Umbilical cord (tissue), 2 donors: ENCODE results near the gene KRT79. TPM values are rescaled to one million over a fixed set of nuclear protein-coding genes. Genes with fewer than 3 reads are reported as not detected.
A peak's percentile ranks its signal among the peaks of the same experiment; 100 is the strongest.

Experiments used
- DNase-seq: peaks from one replicate; pipeline ENCODE4 v3.0.0-alpha.2; 2015; ENCODE audit warnings: low spot score
- total RNA-seq: library from RNA; depleted of rRNA; stranded (reverse); fragments of >200 nt; gene quantifications from one replicate; pipeline ENCODE4 v1.2.3, GENCODE V29; 2014; ENCODE audit warnings: low replicate concordance; ENCODE audit not compliant: insufficient read depth

The KRT79 gene
- total RNA-seq, 1 donor from 2014 or later = not detected

DNA sequence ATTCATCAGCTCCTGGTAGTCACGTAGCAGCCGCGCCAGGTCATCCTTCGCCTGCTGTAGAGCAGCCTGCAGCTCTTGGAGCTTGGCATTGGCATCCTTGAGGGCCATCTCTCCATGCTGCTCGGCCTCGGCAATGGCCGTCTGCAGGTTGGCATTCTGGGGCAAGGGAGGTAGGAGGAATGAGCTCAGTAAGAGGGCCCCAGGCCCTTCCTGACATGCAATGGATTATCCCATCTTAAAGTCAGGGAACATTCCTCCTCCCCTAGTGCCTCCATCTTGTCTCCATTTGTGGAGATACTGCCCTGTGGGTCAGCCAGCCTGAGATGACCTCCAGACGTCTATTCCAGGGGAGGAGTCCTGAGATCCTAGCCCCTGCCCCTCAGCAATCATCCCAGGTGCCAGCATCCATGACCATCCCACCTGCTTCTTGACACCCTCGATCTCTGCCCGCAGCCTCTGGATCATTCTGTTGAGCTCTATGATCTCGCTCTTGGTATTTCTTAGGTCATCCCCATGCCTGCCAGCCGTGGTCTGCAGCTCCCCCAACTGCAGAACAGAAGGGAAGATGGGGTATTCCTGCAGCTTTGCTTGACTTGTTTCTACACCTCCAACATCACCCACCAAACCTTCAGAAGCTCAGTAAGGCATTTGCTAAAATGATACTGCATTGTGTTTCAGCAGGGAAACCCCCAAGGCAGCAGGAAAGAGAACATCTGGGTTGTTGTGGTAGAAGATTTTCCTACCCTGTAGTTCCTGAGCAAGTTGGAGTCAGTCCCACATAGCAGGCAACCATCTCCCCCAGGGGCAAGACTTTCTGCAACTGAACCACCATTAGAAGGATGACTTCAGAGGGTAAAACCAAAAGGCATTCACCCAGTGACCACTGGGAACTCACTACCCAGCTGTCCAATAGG lies 42.6 kb downstream of the KRT79 start:
- no peak for DNase-seq

DNA sequence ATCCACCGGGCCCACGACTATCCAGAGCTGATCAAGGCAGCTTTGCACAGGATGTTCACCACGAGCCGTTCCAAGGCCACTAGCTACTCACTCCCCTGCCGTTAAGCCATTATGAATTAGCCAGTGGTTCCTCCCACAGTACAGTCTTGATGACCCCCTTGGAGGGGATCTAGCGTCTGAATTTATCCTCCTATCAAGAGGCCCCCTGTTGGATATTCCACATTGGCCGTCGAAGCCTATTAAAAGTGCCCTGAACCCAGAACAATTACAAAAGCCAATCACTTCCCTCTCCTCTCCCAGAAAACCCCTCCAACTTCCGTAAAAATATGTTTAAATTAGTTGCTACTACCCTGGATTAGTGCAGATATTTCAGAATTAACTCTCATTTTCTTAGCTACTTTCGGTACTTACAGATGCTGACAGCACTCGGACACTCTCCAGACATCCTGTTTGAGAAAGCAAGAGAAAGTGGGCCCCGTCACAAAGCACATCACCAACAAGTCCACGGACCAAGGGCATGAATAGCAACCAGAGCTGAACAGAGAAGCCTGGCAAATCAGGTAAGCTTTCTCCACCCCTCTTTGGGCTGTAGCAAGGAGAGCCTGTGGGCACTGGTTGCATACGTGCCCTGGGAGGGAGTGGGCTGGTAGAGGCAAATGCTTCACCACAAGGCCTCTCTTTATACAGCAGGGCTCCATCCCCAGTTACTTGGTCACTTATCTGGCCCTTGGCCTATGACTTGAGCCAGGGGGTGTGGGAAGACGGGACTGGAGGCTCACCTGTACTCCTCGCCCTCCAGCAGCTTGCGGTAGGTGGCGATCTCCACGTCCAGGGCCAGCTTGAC lies 43.5 kb downstream of the KRT79 start:
- peak; percentile 82 for DNase-seq

DNA sequence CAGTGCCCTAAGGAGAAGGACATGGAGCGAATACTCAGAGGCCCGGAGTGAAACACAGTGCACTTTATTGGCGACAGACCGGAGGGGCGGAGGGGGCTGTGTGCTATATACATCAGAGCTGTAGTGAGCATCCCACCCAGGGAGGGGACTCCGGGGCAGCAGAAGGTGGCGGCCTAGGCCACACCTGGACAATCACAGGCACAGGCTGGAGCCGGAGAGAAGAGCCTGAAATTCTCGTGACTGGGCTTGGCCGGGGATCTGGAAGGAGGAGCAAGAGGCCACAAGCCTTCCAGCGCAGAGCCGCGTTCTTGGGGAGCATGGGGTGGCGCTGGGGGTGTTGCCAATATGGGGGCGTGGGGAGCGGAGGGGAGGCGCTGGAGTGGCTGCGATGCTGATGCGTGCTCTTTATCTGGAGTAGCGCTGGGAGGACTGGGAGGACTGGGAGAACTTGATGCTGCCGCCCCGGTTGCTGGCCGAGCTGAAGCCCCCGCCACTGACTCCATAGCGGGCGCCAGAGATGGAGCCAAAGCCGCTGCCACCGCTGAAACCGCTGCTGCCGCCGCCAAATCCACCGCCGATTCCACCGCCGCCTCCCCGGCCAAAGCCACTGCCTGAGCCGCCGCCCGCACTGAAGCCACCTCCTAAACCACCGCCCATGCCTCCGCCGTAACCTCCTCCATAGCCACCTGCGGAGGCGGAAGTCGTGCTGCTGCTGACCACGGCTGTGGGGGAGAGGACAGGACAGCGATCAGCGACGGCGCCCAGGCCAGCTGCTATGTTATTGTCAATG lies 44.3 kb downstream of the KRT79 start:
- peak; percentile 13 for DNase-seq

DNA sequence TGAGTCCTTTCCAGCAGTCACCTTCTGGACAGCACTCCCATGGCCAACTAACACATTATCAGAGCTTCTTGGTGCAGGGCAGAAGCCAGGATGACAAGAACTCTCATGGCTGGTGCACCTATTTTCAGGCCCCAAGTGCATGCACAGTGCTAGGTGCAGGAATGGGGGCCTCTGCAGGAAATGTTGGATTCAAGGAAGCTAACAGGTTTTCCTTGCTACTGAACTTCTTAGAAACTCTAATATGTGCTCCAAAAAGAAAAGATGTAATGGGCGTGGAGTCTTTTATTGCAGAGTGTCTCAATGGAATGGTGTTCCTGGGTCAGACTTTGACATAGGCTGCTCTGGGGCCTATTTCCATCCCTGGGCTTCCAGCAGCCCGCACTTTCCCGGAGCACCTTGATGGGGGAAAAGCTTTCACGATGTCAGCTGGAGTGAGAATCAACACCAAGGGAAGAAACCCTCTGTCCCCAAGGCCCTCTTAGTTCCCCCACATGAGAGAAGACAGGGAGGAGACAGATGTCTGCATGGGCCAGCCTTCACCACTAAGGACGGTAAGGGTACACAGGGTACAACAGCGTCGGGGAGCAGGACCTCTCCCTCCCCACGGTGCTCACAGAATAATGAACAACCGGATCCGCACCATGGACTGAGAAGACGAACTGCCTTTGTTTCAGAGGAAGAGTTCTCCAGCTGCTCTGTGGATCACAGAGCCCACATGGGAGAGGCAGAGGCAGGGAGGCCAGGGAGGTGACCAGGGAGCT lies 45.1 kb downstream of the KRT79 start:
- no peak for DNase-seq

DNA sequence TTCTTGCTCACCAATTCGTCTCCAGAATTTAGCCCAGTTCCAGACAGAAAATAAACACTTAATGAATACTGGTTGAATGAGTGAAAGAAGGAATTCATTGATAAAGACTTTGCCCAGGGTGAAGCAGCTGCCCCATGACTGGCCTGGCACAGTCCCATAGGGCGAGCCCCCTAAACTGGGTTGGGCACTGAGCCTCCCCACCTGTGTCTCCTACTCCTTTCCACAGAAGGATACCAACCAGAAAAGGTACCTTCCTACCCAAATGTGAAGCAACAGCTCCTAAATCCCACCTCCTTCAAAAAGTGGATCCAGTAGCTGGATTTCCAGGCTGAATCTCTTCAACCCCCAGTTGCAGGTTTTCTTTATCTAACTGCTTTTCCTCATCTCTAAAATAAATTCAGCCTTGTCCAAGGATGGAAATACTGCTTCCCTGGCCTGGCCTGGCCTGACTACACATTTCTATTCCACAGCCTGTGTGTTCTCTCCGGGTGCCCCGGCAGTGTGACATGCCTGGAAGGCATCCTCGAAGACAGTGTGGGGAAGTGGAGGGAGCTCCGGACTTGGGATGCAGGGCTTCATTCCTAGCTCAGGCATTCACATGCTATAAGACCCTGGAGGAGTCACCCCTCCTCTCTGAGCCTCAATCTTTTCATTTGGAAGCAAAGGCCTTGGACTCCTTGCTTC lies 45.8 kb downstream of the KRT79 start:
- peak; percentile 20 for DNase-seq

DNA sequence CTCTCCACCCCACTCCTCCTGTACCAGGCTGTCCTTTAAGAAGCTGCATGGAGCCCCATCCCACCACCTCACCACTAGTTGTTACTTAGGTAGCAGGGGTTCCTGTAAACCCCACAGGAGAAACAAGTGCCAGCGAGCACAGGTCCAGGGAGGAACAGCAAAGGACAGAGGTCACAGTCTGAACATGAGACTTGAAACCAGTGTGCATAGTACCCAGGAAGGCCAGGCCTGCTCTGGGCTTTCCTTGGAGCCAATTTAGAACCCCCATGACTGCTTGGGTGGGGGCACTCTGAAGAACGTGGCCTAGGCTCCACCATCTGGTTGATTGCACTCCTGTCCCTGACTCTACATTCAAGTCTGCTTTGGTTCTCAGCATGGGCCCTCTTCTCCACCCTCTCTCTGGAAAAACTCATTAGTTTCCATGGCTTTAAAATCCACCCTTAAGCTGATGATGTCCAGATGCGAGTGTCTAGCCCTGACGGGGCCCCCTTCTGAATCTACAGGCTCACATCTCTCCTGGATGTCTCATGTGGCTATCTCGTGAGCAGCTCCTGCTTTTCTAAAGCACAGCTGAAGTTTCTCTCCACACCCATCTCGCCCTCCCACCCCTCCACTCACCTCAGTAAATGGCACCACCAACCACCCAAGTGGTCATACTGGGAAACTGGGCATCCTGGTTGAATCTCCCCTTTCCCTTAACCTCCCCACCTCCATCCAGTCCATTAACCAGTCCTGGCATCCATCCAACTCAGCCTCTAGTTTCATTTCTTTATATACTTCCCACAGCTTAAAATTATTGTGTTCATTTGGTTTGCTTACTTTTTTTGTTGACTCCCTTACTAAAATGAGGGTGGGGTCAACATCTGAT lies 46.6 kb downstream of the KRT79 start:
- peak; percentile 96 for DNase-seq

DNA sequence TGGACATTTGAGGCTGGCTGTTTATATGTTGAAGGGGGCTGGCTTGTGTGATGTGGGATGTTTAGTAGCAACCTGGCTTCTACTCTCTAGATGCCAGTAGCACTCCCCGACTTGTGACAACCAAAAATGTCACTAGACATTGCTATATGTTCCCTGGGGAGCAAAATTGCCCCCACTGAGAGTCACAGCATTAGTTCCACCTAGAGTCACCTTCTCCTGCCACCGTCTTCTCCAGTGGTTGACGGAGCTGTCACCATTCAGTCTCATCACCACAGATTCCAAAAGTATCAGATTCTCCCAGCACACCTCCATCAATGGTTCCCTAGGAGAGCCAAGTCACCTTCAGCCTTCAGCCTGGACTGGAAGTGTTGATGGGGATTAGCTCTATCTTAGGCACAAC lies 49.2 kb downstream of the KRT79 start:
- no peak for DNase-seq

DNA sequence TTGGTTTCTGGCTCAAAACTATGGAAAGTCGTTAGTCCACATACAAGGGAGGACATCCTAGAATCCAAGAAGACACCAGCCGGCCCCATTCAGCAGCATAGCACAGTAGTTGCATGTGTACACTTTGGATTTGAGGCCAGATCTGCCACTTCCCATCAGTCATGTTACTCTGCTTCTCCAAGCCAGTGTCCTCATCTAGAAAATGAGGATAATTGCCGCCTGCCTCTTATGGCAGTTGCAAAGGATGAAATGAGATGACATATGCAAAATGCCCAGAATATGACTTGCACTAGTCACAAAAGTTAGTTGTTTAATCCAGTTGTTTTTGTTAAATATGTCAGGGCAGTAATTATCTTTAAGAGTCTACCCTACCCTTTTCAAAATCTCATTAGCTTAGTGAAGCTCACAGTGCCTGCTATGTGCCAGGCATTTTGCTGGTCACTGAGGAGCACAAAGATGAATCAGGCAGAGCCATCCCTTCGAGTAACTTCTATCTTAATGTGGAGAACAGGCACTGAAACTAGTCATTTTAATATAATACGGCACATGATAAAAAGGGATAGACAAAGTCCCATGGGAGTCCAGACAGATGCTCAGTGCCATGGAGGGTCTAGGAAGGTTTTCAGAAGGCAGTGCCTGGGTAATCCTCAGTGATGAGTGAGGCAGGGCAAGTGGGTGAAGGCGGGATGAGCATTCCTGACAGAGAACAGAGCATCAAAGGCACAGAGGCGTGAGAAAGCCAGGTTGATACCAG lies 50.4 kb downstream of the KRT79 start:
- no peak for DNase-seq

DNA sequence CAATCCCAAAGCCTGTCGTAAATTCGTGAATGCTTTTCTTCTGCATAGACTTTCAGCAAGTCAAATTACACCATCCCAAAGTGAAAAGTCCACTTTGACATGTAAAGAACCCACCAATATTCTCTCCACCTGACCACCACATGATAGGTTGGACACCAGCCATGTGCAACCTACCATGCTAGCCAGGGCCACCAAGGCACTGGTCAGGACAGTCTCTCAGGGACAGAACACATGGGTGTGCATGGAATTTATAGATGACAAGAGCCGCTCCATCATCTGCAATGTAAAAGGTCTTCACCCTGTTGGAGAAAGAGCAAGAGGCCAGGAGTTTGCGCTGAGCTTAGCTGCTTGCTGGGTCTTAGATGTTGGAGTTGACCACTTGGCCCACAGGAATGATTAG lies 51.6 kb downstream of the KRT79 start:
- no peak for DNase-seq

DNA sequence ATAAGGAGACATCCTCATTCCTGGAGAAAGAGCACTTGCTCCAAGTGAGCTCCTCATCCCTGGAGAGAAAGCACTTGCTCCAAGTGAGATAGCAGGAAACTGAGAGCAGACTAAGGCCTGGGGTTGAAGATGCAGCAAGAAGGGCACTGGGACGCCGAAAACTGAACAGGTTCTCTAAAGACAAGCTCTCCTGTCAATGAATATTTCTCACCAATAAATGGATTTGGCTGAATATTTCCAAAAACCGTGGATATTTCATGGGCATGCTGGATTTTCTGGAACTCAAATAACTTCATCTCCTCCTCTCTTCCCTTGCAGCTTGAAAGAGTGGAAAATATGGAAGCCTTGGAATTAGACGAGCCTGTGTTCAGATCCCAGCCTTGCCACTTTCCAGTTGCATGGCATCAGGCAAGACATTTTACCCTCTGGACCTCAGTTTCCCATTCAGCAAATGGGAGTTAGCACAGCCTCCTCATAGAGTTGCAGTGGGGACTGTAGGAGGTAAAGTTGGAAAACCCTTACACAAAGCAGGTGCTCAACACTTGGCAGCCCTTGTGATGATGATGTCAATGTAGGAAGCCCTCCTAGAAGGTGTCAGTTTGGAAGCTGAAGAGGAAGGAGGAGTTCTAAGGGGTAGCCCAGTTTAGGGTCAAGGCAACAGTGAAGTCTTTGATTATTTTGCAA lies 52.6 kb downstream of the KRT79 start:
- DNase-seq = no peak

DNA sequence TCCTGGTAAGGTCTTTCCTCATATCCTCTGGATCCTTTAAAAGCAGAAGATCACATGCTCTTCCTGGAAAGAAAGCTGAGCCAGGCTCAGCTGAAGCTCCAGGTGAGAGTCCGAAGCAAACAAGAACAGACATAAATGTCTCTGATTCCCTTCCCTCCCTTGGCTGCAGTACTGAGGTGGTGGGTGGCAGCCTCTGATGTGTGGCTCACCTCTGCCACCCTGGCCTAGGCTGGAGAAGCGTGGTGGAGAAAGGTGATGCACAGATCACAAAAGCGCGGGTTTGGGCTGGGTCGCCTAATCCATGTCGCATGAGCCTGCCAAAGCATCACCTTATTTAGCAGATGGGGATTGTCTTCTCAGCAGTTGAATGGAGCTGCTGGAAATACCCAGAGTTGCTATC lies 54.2 kb downstream of the KRT79 start:
- no peak for DNase-seq

DNA sequence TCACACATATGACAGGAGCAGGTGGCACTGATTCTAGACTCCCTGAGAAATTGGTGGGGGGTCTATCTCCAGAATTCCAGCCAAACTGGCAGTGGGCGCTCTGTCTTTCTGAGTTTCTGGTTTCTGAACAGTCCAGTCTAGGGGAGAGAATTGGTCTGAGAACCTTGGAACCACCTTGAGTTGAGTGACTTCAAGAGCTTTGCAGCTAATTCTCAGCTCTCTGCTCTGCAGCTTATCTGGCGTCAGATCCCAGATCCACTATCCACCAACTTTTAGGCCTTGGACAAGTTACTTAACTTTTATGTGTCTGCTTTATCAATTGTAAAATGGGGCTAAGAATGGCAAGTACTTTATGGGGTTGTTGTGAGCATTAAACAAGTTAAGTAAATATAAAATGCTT lies 55.3 kb downstream of the KRT79 start:
- DNase-seq = no peak

DNA sequence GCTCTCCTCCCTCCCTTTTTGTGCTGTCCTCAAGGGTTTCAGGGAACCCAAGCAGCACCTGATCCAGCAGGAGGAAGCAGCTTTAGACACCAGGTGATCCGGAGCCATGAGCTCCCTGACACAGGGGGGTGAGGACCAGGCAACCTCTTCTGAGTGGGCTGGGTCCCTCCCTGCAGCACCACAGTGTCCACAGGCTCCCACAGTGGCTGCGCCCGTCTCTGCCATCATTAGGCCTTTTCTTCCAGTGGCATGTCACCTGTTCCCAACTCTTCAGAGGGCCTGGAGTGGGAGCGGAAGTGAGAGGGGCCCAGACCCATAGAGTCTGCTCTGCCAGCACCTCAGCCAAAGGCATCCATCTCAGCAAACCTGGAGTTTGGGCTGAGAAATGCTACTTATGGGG lies 56.5 kb downstream of the KRT79 start:
- DNase-seq = no peak

DNA sequence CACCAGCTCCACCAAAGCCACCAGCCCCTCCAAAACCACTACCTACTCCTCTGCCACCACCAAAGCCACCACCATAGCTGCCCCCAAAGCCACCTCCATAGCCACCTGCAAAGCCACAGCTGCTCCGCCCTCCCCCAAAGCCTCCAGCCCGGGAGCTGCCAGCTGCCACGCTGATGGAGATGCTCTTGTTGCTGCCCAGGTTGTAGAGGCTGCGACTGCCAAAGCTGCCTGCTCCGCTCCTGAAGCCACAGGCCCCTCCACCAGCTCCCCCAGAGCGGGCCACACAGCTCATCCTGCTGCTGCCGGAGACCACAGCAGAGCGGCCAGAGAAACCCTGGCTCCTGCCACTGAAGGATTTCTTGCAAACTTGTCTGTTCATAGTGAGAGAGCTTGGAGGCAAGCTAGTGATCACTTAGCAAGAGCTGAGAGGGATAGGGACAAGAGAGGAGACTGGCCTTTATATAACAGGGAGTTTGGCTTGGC lies 57.2 kb downstream of the KRT79 start, which contains the start of gene KRT76:
Gene KRT76, minus strand, starts transcription at position 433 of the 483 bp plus-strand sequence. Its CDS starts 54 bp downstream, at position 379.
- no peak for DNase-seq

DNA sequence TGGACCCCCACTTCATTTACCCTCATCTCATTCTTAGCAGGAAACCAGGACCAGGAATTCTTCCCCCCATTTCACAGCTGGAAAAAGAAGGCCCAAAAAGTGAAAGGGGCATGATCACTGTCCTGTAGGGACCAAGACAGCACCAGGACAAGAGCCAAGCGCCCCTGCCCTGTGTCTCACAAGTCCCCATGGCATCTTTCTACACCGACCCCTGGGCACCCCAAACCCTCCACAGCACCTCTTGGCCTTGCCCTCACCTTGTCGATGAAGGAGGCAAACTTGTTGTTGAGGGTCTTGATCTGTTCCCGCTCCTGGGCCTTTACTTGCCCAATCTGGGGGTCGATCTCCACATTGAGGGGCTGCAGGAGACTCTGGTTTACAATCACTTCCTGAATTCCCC lies 57.7 kb downstream of the KRT79 start:
- no peak for DNase-seq

DNA sequence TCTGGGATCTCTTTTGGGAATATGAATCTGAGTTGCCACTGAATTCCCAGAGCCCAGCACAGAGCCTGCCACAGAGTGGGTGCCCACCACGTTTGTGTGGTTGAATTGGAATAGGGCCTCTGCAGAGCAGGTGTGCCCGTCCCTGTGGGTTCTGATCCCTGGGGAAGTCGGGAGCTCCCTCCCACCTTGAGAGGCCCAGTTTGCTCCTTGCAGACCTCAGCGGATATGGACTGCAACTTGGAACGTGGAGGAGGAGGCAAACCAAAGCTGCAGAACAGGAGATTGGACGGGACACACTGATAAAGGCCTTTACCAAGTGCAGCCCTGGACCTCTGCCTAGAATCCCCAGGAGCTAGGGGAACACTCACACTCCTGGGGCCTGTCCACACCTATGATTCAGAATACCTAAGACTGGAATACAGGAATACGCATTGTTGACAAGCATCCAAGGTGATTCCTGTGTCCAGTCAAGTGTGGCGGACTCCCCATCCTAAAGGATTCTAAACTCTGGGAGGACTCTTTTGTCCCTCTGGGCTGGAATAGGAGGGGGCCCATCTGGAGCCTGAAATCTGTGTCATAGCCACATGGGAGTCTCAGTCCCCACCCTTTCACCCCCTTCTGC lies 59.4 kb downstream of the KRT79 start:
- no peak for DNase-seq

DNA sequence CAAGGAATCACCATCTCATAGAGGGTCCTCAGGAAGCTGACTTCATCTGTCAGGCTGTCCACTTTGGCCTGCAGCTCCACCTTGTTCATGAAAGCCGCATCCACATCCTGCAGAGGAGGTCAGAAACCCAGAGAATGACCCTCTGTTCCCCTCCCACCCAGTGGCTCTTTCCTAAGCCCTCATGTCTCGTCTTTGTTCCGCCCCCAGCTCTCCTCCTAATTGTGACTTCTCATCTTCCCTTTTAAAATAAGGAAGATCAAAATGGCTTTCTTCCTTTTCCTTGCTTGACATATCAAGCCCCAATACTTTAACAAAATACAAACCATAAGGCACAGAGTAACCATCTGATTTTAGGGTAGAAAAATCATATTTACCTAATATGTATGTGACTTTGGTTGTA lies 61.3 kb downstream of the KRT79 start:
- DNase-seq = no peak
